C4-2B (cell line): ENCODE results near the gene CASP8AP2.

Source experiments
- ZFX ChIP-seq: fragments of 450-650 bp; IDR thresholded peaks from 2 replicates; pipeline ENCODE4 v1.6.1; 2017
- TF ChIP-seq, protein P1 (sequence below): fragments of 450-650 bp; conservative IDR thresholded peaks from 2 replicates; pipeline ENCODE4 v1.5.1; 2017; ENCODE audit warnings: mild to moderate bottlenecking

DNA sequence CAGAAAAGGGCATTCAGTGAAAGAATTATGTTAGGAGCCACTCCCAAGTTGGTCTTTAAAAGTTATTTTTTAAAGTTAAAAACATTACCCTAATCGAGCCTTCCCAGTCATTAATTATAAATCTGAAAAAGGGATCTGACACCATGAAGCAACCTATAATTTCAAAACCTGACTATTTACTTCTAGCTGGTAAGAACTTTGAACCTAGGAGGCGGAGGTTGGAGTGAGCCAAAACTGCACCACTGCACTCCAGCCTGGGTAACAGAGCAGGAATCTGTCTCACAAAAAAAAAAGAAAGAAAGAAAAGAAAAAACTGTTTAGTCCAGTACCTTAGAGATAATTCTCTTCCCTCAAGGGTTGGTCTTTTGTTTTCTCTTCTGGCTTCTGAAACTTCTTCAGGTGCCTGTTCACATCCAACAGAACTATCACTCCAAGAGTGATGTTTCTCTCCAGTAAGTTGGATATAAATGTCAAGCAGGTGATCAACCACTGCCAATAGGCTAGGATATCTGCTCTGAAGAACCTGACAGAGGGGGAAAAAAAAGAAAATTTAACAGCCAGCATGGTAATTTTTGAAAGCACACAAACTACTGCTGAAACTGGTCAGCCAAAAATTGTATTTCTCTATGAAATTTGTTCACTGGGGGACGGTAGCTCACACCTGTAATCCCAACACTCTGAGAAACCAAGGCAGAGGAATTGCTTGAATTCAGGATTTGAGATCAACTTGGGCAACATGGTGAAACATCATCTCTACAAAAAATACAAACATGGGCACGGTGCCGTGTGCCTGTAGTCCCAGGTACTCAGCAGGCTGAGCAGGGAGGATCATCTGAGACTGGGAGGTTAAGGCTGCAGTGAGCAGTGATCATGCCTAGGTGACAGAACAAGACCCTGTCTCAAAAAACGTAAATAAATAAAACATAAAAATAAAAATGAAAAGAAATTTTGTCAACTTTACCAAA, 48.3 kb upstream of the CASP8AP2 start:
- TF ChIP-seq, protein P1, sequence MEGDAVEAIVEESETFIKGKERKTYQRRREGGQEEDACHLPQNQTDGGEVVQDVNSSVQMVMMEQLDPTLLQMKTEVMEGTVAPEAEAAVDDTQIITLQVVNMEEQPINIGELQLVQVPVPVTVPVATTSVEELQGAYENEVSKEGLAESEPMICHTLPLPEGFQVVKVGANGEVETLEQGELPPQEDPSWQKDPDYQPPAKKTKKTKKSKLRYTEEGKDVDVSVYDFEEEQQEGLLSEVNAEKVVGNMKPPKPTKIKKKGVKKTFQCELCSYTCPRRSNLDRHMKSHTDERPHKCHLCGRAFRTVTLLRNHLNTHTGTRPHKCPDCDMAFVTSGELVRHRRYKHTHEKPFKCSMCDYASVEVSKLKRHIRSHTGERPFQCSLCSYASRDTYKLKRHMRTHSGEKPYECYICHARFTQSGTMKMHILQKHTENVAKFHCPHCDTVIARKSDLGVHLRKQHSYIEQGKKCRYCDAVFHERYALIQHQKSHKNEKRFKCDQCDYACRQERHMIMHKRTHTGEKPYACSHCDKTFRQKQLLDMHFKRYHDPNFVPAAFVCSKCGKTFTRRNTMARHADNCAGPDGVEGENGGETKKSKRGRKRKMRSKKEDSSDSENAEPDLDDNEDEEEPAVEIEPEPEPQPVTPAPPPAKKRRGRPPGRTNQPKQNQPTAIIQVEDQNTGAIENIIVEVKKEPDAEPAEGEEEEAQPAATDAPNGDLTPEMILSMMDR = no peak
- TF ChIP-seq ZFX = no peak
